MG63 (cell line): ENCODE measurements around the gene DEK. TPM values are rescaled to one million over a fixed set of nuclear protein-coding genes. Genes with fewer than 3 reads are reported as not detected.
"Not testable (repeated sequence)": the region's sequence is repeated elsewhere in the genome, so short reads cannot be mapped to it uniquely, and the experiment has no call there.

Experiments
- DNase-seq: peaks from one replicate; pipeline ENCODE4 v3.0.0-alpha.2; 2020
- H3K27me3 ChIP-seq: fragments of 250-450 bp; sonication (Bioruptor Pico); 2 replicates; pipeline ENCODE4 v1.5.1; 2020; ENCODE audit warnings: mild to moderate bottlenecking, moderate library complexity
- H3K36me3 ChIP-seq: fragments of 250-450 bp; sonication (Bioruptor Pico); 2 replicates; pipeline ENCODE4 v1.5.1; 2020; ENCODE audit warnings: mild to moderate bottlenecking, moderate library complexity
- H3K4me3 ChIP-seq: fragments of 250-450 bp; sonication (Bioruptor Pico); 2 replicates; pipeline ENCODE4 v1.5.1; 2020; ENCODE audit warnings: mild to moderate bottlenecking, moderate library complexity
- H3K9me3 ChIP-seq: fragments of 250-450 bp; sonication (Bioruptor Pico); 2 replicates; pipeline ENCODE4 v1.5.1; 2020; ENCODE audit warnings: mild to moderate bottlenecking, moderate library complexity
- total RNA-seq: library from RNA; depleted of rRNA; stranded (reverse); fragments of >200 nt; shearing (Covaris generic); gene quantifications from 2 replicates; pipeline ENCODE4 v1.2.3, GENCODE V29; 2014; ENCODE audit warnings: low replicate concordance; rRNA removed

The DEK gene, protein sequence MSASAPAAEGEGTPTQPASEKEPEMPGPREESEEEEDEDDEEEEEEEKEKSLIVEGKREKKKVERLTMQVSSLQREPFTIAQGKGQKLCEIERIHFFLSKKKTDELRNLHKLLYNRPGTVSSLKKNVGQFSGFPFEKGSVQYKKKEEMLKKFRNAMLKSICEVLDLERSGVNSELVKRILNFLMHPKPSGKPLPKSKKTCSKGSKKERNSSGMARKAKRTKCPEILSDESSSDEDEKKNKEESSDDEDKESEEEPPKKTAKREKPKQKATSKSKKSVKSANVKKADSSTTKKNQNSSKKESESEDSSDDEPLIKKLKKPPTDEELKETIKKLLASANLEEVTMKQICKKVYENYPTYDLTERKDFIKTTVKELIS
- 86.4 and 160 TPM in 2 replicates for total RNA-seq

DNA sequence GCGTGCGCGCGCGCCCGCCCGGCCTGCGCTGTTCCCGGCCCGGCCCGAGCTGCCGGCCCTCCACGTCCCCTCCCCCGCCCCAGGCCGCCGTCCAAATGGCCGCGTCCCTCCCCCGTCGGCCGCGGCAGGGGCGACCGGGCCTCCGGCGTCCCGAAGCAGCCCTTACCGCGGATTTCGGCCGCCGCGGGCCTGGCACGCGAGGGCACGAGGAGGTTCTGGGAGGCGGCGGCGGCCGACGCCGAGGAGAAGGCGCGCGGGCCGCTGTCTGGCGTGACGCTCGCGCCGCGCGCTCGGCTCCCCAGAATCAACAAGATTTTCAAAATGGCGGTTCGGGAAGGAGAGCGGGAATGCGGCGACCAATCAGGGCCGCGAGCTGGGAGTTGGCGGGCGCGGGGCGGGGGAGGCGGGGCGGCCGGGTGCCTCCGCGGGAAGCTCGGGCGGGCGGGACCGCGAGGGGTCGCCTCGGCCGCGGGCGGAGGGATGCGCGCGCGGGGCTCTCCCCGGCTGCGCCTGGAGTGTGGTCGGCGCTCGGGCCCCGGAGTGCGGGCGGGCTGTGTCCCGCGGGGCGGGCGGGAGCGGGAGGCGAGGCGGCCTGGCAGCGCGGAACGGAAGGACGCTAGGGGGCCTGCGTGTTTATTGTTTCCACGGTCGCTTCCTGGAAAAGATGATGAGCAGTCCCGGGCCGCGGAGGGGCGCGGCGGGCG is at the start of gene DEK:
DEK (minus strand) TSS at position 312 of the 704 bp plus-strand sequence. CDS start 543 bp downstream, outside the sequence.
- peak within 1 kb of the TSS; percentile 85 for H3K4me3 ChIP-seq
- no peaks in the 10 kb centered on the region for H3K27me3 ChIP-seq
- DNase-seq: peak; percentile 85
- H3K36me3 ChIP-seq: peaks cover 21% of the 10 kb centered on the region
- H3K9me3 ChIP-seq: no peaks in the 10 kb centered on the region

DNA sequence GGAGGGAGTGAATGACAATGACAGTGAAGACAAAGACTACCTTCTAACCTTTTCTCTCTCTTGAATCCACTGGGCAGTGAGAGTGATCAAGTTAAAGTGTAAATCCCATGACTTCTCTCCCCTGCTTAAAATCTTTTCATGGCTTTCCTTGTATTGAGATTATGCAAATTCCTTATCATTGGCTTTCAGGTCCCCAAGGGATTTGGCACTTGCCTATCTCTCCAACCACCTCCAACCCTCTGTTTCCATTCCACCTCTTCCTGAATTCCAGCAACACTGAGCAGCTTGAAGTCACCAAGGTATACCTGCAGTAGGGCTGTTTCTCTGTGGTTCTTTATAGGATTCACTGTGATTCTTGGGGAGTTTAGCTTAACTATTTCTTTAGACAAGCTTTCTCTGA is 48.0 kb upstream of the DEK start:
- Histone ChIP-seq H3K4me3 (no peak overlapping the region), H3K9me3 (no peaks in the 10 kb centered on the region), H3K27me3 (no peaks in the 10 kb centered on the region), H3K36me3 (no peaks in the 10 kb centered on the region)
- no peak for DNase-seq

DNA sequence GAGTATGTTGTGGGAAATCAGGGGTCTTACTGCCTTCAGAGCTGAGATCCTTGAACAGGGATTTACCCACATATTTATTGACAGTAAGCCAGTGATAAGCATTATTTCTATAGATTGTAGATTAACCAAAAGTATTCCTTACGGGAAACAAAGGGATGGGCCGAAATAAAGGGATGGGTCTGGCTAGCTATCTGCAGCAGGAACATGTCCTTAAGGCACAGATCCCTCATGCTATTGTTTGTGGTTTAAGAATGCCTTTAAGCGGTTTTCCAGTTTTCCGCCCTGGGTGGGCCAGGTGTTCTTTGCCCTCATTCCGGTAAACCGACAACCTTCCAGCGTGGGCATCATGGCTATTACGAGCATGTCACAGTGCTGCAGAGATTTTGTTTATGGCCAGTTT is 45.7 kb upstream of the DEK start:
- not testable (repeated sequence) for H3K27me3 ChIP-seq, H3K36me3 ChIP-seq, H3K4me3 ChIP-seq, DNase-seq, H3K9me3 ChIP-seq

DNA sequence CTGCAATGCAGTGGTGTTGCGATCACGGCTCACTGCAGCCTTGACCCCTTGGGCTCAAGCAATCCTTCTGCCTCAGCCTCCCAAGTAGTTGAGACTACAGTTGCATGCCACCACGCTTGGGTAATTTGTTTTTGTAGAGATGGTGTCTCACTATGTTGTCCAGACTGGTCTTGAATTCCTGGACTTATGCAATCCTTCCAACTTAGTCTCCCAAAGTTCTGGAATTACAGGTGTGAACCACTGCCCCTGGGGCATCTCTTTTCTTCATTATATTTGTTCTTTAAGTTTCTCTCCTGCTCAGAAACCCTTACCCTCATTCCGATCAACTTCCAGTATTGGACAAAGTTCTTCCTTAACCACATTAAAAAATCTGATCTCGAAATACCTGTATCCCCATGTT is 44.7 kb upstream of the DEK start:
- Histone ChIP-seq H3K36me3 (no peaks in the 10 kb centered on the region), H3K9me3 (no peaks in the 10 kb centered on the region), H3K27me3 (no peaks in the 10 kb centered on the region), H3K4me3 (no peak overlapping the region)
- no peak for DNase-seq

DNA sequence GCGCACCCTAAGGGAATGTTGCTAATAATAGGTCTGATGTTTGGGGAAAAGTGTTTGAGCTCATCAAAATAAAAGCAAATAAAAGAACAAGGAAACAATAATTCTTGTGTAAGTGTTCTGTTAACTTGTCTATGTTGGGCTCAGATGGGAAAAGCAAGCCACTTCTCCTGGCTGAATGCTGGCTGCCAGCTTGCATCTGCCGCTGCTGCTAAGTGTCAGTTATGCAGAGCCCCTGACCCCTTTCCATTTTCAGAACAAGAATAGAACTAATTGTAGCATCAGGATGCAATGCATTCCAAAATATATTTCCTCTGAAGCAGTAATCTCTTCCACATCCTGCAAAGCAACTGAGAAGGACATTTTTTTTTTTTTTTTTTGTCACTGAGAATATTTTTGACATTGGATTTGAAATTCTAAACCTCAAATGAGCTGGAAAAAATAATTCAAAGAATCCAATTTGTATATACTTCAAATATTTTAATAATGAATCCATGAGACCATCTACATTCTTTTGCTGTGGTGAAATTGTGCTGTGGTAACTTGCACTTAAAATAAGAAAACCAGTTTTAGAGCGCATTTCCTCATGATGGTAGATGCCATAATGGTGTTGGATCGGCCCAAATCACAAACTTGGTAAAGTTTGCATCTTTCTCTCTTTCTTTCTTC is 43.9 kb upstream of the DEK start:
- H3K27me3 ChIP-seq: no peaks in the 10 kb centered on the region
- no peak for DNase-seq
- H3K4me3 ChIP-seq: no peak overlapping the region

DNA sequence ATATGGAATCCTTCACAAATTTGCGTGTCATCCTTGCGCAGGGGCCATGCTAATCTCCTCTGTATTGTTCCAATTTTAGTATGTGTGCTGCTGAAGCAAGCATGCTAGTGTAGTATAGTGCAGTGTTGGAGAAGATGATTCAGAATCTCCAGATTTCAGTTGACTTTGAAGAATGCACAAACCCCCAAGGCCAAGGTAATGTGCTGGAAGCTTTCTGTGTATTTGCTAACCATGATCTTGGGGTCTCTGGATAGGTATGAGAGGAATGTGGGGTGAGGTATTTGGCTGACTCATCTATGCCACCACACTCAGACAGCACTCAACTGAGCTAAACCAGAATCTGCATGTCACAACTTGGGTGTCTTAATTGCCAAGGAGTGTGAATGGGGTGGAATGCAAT is 42.6 kb upstream of the DEK start:
- Histone ChIP-seq H3K36me3 (no peaks in the 10 kb centered on the region), H3K4me3 (no peak overlapping the region), H3K27me3 (no peaks in the 10 kb centered on the region), H3K9me3 (no peaks in the 10 kb centered on the region)
- DNase-seq: no peak

More for the DNA sequence above, 43.9 kb upstream of the DEK start:
- no peaks in the 10 kb centered on the region for H3K9me3 ChIP-seq
- H3K36me3 ChIP-seq: no peaks in the 10 kb centered on the region

DNA sequence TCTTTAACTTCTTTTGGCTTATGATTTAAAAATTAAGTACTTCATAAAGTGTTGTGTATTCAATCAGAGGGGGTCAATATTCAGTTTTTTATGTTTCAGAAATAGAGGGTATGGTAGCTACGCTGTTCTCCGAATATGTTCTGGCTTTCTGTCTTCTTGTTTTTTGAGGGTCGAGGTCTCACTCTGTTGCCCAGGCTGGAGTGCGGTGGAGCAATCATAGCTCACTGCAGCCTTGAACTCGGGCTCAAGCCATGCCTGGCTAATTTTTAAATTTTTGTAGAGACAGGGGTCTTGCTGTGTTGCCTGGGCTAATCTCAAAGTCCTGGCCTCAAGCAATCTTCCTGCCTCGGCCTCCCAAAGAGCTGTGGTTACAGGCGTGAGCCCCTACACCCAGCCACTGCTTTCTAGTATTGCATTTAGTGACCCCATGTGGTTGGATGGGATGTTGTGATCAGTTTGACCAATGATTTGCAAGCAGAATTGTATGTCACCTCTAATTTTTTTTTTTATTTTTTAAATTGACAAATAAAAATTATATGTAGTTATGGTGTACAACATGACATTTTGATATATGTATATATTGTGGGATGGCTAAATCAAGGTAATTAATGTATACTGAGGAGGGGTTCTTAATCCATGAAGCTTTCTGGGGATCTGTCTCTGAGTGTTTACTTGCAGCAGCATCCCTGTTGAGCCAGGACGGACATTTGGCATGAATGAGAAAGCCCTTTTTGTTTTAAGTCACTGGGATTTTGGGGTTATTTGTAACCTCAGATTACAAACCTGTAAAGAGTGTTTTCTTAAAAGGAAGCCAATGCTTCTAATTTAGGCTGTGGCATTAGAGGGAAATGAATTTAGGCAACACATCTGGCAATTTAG is 38.5 kb upstream of the DEK start:
- no peaks in the 10 kb centered on the region for H3K9me3 ChIP-seq
- no peak for DNase-seq
- H3K36me3 ChIP-seq: no peaks in the 10 kb centered on the region
- H3K4me3 ChIP-seq: no peak overlapping the region
- no peaks in the 10 kb centered on the region for H3K27me3 ChIP-seq

DNA sequence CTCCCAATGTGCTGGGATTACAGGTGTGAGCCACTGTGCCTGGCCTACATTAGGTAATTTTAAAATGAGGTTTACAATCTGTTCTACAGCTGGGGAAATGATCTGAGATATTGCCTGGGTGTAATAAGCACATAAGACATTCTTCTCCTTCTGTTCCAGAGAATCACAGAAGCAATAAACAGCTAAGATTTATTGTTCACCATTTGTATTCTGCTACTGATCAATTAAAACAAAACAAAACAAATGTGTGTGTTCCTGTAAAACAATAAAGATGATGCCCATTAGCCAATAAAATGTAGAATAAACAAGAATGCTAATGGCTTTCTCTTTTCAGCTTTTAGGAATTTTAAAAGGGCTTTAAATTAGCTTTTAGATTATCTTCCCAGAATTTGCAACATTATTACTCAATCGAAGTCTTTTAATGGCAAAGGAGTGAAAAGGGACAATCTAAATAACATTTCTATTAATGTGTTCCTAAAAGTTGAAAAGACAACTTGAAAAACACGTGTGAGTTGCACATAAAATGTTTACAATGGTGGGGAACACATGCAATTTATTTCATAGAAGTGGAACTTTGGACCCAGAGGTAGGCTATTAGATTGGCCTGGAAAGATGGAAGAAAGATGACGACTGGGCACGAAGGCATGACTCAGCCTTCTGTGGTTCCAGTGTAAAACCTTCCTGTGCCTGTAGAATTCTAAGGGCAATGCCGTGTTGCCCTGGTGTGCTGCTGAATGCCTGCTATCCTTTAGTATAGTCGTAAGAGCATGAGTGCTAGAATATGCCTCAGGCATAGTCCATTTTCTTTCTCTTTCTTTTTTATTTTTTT is 29.0 kb upstream of the DEK start:
- Histone ChIP-seq H3K36me3 (no peaks in the 10 kb centered on the region), H3K4me3 (no peak overlapping the region), H3K27me3 (no peaks in the 10 kb centered on the region), H3K9me3 (no peaks in the 10 kb centered on the region)
- peak; percentile 23 for DNase-seq

DNA sequence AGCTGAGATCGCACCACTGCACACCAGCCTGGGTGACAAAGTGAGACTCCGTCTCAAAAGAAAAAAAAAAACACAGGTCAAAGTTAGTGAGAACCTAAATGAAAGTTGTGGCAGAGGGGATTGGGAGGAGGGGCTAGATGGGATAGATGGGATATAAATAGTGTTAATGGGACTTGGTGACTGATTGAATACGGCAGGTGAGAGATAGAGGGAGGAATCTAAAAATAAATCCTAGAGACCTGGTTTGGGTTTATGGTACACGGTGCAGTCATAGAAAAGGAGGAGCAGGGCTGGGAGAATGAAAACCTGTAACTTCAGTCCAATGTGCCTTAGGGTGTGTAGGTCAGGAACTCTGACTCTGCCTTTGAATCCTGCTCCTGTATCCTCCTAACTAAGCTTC is 25.0 kb upstream of the DEK start:
- Histone ChIP-seq H3K4me3 (no peak overlapping the region), H3K9me3 (no peaks in the 10 kb centered on the region), H3K27me3 (no peaks in the 10 kb centered on the region), H3K36me3 (no peaks in the 10 kb centered on the region)
- no peak for DNase-seq

DNA sequence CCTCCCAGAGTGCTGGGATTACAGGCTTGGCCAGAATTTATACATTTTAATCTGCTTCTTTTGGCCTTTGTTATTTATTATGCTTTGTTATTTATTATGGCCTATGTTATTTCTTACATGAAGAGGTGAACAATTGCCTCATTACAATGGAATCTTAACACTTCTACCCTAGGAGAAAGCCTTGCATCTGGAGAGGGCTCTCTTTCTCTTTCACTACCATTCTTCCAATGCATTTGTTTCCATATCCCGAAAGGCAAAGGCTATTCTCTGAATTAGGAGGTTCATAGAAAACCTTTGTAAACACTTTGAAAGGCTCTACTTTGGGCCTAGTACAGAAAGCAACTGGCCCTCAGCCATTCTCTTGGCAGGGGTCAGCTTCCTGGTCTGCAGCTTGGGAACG is 19.9 kb upstream of the DEK start:
- Histone ChIP-seq H3K9me3 (no peaks in the 10 kb centered on the region), H3K27me3 (no peaks in the 10 kb centered on the region), H3K36me3 (no peaks in the 10 kb centered on the region), H3K4me3 (no peak overlapping the region)
- DNase-seq: no peak

DNA sequence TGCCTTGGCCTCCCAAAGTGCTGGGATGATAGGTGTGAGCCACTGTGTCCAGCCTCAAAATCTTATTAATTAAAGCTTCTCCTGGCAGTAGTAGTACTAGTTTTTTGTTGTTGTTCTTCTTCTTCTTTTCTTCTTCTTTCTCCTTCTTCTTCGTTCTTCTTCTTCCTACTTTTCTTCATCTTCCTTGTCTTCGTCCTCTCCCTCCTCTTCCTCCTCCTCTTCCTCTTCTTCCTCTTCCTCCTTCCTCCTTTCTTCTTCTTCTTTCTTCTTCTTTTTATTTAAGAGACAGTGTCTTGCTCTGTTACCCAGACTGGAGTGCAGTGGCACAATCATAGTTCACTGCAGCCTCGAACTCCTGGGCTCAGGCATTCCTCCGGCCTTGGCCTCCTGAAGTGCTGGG is 17.2 kb upstream of the DEK start:
- Histone ChIP-seq H3K36me3 (no peaks in the 10 kb centered on the region), H3K27me3 (no peaks in the 10 kb centered on the region), H3K4me3 (no peak overlapping the region), H3K9me3 (no peaks in the 10 kb centered on the region)
- no peak for DNase-seq

DNA sequence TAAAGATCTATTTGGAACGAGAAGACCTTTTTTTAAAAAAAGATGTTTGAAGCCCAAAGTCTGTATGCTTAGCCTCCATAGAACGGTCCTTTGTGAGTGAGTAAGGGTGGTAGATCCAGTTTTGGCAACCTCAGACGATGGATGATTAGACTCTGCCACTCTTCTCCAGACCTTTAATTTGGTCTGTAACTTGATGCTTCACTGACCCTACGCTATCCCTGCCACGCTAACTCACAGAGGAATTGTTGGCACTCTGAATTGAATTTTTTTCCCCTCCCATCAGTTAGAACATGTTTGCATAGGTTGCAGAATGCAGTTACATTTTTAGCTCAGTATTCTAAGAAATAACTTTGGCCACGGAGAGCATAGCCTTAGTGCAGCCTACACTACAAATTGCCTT is 15.8 kb upstream of the DEK start:
- H3K27me3 ChIP-seq: no peaks in the 10 kb centered on the region
- peak; percentile 47 for DNase-seq
- no peak overlapping the region for H3K4me3 ChIP-seq
- H3K9me3 ChIP-seq: no peaks in the 10 kb centered on the region
- no peaks in the 10 kb centered on the region for H3K36me3 ChIP-seq

DNA sequence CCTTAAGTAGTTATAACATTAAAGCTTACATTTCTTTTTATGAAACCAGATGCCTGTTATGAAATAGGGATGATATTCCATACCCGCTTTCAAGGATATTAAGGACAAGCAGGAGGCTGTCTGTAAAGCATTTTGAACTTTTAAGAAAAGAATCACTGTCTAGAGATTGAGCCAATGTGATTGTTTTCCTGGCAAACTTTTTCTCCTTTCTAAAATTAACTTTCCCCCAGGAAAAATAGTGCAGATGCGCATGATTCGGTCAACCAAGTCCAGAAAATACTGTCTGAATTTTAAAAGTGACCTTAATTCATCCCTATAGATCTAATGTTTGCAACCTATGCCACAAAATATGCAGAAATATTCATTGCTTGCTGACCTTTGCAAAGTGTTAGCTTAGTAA is 15.1 kb upstream of the DEK start:
- DNase-seq: no peak
- H3K9me3 ChIP-seq: no peaks in the 10 kb centered on the region
- H3K4me3 ChIP-seq: no peak overlapping the region
- H3K27me3 ChIP-seq: no peaks in the 10 kb centered on the region
- no peaks in the 10 kb centered on the region for H3K36me3 ChIP-seq

DNA sequence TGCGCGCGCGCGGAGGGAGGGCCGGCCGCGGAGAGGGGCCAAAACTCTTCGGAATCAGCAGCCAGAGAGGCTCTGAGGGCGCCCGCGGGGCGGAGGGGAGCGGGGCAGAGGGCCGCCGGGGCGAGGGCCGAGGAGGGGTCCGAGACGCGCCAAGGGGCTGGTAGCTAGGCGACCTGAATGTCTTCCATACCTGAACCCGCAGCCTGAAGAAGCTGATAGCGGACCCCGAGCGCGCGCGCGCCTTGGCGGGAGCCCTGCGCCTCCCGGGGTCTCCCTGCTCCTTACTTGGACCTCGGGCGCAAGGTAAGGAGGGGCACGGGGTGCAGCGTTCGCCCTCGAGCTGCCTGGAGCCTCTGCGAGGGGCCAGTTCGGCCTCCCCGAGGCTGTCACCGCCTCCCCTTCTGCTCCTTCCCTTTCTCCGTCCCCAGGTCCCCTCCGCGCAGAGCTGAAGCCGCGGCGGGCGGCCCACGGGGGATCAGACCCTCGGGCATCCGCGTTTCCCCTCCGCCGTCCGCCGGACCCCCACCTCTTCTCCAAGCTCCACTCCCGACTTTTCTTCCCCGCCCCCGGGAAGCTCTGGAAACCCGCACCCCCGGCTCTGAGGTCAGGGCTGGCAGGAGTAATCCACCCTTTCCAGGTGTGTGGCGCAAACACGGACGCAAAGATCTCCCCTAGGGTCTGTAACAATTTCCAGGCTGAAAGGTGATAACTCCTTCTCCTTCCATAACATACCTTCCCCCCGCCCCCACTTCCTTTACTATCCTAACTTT is 13.1 kb upstream of the DEK start:
- no peaks in the 10 kb centered on the region for H3K36me3 ChIP-seq
- no peak for DNase-seq
- peak overlapping the region; percentile 44 for H3K4me3 ChIP-seq
- H3K27me3 ChIP-seq: no peaks in the 10 kb centered on the region
- no peaks in the 10 kb centered on the region for H3K9me3 ChIP-seq

DNA sequence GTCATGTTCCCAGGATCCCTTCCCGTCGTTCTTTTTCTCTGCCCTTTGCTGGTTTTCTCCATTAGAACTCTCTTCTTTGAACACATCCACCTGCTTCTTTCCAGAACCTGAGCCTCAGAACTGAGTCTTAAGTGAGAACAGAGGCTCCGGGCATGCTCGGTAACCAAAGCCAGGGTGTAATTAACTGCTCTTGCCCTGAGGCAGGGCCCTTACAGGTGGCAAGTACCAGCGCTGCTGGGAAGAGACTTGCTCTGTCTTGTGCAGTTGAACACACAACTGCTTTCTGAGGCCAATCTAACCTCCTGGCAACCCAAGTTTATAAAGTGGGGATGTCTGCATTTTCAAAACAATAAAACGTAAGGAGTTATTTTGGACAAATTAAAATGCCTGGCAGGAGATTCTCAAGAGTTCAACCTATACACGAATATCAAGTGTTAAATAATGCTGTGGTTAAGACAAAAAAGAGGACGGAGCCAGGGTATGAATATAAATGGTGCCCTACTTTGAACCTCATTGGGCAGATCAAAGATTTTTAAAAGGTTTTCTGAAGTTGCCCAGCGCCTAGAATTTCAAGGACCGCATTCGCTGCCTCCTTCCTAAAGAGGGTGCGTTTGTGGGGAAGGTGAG is 12.4 kb upstream of the DEK start:
- no peaks in the 10 kb centered on the region for H3K36me3 ChIP-seq
- no peak for DNase-seq
- no peaks in the 10 kb centered on the region for H3K27me3 ChIP-seq
- H3K9me3 ChIP-seq: no peaks in the 10 kb centered on the region
- peak overlapping the region; percentile 44 for H3K4me3 ChIP-seq
